BLaER1 treated with 17β-estradiol and CSF1 and Interleukin-3, amounts not matched to agents 10 nM and 100 nM (cell line): ENCODE measurements around the gene SIVA1.

Experiments
- H3K27ac ChIP-seq, 11 experiments: shearing (Covaris generic); formaldehyde crosslinking; 2 replicates each; pipeline ENCODE4 v1.8.1; 2022
- H3K27me3 ChIP-seq, 11 experiments: shearing (Covaris generic); formaldehyde crosslinking; 2 replicates each; pipeline ENCODE4 v1.8.1; 2022
- H3K36me3 ChIP-seq, 11 experiments: shearing (Covaris generic); formaldehyde crosslinking; 2 replicates each; pipeline ENCODE4 v1.8.1; 2022
- H3K4me1 ChIP-seq, 10 experiments: shearing (Covaris generic); formaldehyde crosslinking; 2 replicates each; pipeline ENCODE4 v1.8.1; 2022
- H3K4me2 ChIP-seq, 11 experiments: shearing (Covaris generic); formaldehyde crosslinking; 2 replicates each; pipeline ENCODE4 v1.8.1; 2022
- H3K4me3 ChIP-seq, 10 experiments: shearing (Covaris generic); formaldehyde crosslinking; 2 replicates each; pipeline ENCODE4 v1.8.1; 2022
- H3K9ac ChIP-seq, 11 experiments: shearing (Covaris generic); formaldehyde crosslinking; 2 replicates each; pipeline ENCODE4 v1.8.1; 2022
- H3K9me3 ChIP-seq, 11 experiments: shearing (Covaris generic); formaldehyde crosslinking; replicated peaks in 1 of 11; 2 replicates each; pipeline ENCODE4 v1.8.1; 2022
- H4K20me1 ChIP-seq, 11 experiments: shearing (Covaris generic); formaldehyde crosslinking; 2 replicates each; pipeline ENCODE4 v1.8.1; 2022
- Cebpa-rat ChIP-seq, 11 experiments: shearing (Covaris generic); IDR thresholded peaks; 2 replicates each; pipeline ENCODE4 v1.8.1; 2022

SIVA1 gene

DNA sequence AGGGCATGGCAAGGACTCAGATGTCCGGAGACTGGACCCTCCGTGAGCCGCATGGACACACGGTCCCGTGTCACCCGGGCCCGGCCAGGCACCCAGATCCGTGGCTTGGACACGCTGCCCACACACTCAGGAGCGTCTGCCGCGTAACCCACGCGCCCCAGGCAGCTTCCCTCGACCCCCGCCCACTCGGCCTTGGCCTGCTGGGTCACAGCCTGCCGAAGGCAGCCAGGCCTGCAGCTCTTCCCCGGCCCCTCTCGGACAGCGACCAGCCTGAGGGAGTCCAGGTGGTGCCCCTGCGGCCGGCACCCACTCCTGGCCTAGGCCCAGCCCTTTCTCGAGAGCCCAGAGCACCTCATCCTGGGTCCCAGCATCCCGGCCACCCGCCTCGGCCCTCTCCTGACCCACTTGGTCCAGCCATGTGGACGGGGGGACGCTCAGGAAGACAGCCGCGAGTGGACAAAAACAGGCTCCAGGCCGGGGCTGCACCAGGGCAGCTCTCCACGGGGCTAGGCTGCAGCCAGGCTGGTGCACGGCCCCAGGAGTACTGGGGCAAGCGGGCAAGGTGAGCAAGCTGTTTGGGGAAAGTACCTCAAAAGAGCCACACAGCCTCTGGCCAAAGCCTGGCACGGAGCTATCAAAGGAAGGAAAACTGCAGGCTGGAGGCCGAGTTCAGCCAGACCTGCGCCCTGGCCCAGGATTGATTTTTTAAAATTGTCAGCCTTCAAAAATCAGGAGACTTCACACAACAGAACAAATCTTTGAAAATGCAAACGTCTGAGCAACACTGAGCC lies 36.1 kb downstream of the SIVA1 start:
- Histone ChIP-seq H3K4me3 (peak overlapping the region in 1 of 10 experiments; percentile 35; a peak in 1 of 20 replicates), H3K27me3 (no peaks in the 10 kb centered on the region), H3K4me2 (peak overlapping the region; percentile 83 to 99 (median 95); a peak in 20 of 22 replicates), H3K9me3 (no peaks in the 10 kb centered on the region), H4K20me1 (peaks cover 60 to 100% (median 100%) of the 10 kb centered on the region in 11 experiments), H3K27ac (peak overlapping the region in 10 of 11 experiments; percentile 34 to 89 (median 77); a peak in 12 of 22 replicates), H3K9ac (peak overlapping the region; percentile 44 to 80 (median 69); a peak in 21 of 22 replicates), H3K4me1 (peaks cover 87 to 99% (median 91%) of the 10 kb centered on the region in 10 experiments), H3K36me3 (peaks cover 40 to 91% (median 73%) of the 10 kb centered on the region in 11 experiments)
- TF ChIP-seq Cebpa-rat (IDR thresholded peaks at IDR 0.05): no peak

DNA sequence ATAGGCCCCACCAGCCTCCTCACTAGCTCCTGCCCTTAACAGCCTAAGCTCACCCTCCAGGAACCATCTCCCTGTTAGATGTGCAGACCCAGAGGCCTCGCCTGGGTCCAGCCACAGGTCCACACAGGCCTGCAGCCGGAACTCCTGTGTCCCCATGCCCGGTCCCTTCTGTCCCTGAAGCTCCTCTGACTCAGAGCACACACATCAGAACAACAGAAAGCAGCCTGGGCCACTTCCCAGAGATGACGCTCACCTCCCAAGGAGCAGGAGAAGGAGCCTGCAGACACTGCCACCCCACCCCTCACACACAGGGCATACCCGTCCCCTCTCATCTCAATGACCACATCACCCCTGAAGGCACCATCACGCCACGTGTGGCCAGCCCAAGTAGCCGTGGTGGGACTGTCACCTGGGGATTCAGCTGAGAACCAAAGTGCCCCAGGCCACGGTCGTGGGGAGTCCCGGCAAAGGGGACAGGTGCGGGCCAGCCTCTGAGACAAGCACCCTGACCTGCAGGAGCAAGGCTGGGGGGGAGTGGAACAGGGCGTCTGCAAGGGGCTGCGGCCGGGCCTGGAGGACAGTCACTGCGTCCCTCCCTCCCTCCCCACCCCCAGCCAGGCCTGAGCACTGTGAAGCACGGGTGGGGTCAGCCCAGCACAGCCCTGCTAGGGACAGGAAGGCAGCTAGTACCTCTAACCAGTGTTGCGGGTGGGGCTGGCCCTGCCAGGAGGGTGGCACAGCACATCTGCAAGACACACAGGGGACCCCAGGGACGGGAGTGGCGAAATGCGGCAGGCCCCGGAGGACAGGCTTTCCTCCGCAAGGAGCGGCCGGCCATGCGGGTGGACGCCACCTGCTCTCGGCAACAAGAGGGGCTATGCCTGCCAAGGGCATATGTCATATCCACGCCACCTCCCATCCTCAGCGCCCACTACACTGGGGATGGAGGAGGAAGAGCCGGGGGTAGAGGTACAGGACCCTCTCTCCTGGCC lies 37.1 kb downstream of the SIVA1 start:
- no peaks in the 10 kb centered on the region for H3K27me3 ChIP-seq
- H3K4me3 ChIP-seq: no peak overlapping the region
- peak overlapping the region in 4 of 11 experiments; percentile 2 to 84 (median 80); a peak in 7 of 22 replicates for H3K27ac ChIP-seq
- peaks cover 40 to 81% (median 67%) of the 10 kb centered on the region in 11 experiments for H3K36me3 ChIP-seq
- H3K9me3 ChIP-seq: no peaks in the 10 kb centered on the region
- peak overlapping the region in 9 of 11 experiments; percentile 38 to 100 (median 98); a peak in 16 of 22 replicates for H3K4me2 ChIP-seq
- peaks cover 54 to 100% (median 100%) of the 10 kb centered on the region in 11 experiments for H4K20me1 ChIP-seq
- H3K9ac ChIP-seq: peak overlapping the region in 10 of 11 experiments; percentile 44 to 99 (median 96); a peak in 18 of 22 replicates
- no peak for TF ChIP-seq Cebpa-rat (IDR thresholded peaks at IDR 0.05)
- peaks cover 84 to 93% (median 89%) of the 10 kb centered on the region in 10 experiments for H3K4me1 ChIP-seq

DNA sequence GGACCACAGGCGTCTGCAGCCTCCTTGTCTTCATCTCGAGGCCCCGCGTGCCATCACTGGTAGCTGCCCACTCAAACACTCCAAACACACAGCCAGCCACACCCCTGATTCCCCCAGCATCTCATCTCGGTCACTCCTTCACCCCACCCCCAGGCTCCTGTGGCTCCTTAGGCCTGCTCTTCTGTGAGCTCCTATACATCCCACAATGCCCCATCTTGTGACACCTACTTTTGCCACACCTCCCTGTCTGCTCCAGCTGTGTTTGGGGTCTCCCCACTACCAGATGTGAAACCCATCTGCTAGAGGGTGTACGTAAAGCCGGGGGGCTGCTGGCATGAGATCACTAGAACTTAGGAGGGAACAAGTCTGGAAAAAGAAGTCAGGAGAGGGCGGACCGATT lies 38.5 kb downstream of the SIVA1 start:
- peak overlapping the region; percentile 93 to 100 (median 97); a peak in 17 of 22 replicates for H3K4me2 ChIP-seq
- peaks cover 46 to 88% (median 87%) of the 10 kb centered on the region in 11 experiments for H4K20me1 ChIP-seq
- no peak for TF ChIP-seq Cebpa-rat (IDR thresholded peaks at IDR 0.05)
- peaks cover 40 to 73% (median 60%) of the 10 kb centered on the region in 11 experiments for H3K36me3 ChIP-seq
- no peaks in the 10 kb centered on the region for H3K9me3 ChIP-seq
- H3K27ac ChIP-seq: peak overlapping the region in 4 of 11 experiments; percentile 4 to 36 (median 20); a peak in 3 of 22 replicates
- peak overlapping the region in 10 of 11 experiments; percentile 34 to 99 (median 98); a peak in 16 of 22 replicates for H3K9ac ChIP-seq
- 0 out of 22 replicates have a peak, but pooled peaks cover 0 to 1% (median 0%) of the 10 kb centered on the region in 11 experiments for H3K27me3 ChIP-seq
- H3K4me1 ChIP-seq: peaks cover 78 to 87% (median 83%) of the 10 kb centered on the region in 10 experiments
- H3K4me3 ChIP-seq: no peak overlapping the region

DNA sequence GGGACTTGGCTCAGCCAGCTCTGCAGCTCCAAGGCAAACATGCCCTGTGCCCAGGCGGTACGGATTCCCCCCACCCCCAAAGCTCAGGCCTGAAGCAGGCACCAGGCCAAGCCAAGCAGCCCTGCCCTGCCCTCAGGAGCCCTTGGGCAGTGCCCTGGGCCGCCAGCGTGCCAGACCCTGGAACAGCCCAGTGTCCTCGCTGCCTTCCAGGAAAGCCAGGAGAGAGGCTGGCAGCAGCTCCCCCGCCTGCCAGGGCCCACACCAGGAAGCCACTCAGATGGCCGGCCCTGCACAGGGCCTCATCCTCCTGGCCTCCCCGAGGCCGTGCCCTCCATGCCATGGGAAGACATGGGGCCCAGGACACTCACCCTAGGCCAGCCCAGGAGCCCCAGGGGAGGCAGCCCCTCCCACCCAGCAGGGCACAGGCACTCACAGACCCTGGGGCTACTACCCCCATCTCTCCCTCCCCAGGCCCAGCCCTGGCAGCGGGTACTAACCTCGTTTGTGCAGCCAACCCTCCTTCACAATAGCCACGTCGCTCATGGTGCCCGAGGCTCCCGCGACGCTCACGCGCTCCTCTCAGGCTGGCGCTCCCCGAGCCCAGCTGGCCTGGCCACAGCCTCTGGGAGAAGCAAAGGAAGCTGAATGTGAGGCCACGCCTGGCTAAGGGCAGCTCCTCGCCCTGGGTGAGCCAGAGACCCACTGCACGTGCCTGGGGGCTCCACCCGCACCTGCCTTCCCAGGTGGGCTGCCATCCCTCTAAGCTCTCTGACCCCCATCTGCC lies 39.3 kb downstream of the SIVA1 start:
- Histone ChIP-seq H3K4me3 (peak overlapping the region in 3 of 10 experiments; percentile 4 to 97 (median 5); a peak in 1 of 20 replicates), H3K9ac (peak overlapping the region; percentile 93 to 99 (median 98); a peak in 21 of 22 replicates), H3K27me3 (peaks cover 0 to 10% (median 5%) of the 10 kb centered on the region in 11 experiments; a peak in 8 of 22 replicates), H3K9me3 (no peaks in the 10 kb centered on the region), H3K4me2 (peak overlapping the region; percentile 93 to 100 (median 97)), H4K20me1 (peaks cover 46 to 79% (median 78%) of the 10 kb centered on the region in 11 experiments), H3K36me3 (peaks cover 40 to 65% (median 55%) of the 10 kb centered on the region in 11 experiments), H3K27ac (peak overlapping the region in 9 of 11 experiments; percentile 6 to 96 (median 46); a peak in 14 of 22 replicates), H3K4me1 (peaks cover 78 to 87% (median 83%) of the 10 kb centered on the region in 10 experiments)
- TF ChIP-seq Cebpa-rat (IDR thresholded peaks at IDR 0.05): no peak

DNA sequence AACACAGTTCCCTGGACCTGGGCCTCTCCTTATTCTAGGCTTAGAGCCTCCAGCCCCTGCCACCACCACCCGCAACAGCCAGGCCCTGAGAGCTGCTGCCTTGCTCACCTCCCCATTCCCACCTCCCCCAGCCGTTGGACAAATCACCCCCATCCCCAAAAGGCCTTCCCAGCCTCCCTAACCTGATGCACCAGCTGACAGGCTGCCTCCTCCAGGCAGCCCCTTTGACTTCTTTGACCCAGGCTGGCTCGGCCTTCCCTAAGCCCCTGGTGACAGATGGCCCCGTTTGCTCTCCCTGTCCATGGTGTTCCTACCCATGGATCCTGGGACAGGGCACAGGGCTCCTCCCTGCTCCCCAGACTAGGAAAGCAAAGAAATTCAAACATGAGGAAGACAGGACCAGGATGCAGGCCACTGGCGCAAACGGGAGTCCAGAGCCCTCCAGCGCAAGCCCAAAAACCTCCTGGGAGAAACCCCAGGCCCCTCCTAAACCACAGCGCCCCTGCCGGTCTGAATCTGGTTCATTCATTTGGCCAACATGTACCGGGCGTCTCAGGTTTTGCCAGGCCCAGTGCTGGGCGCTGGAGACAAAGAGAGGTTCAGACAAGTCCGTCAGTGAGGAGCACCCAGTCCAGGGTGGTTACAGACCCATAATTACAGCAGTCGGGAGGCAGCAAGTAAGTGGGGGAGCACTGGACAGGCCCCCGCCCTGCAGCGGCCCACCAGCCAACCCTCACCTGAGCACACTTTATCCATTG lies 40.2 kb downstream of the SIVA1 start:
- peaks cover 0 to 18% (median 13%) of the 10 kb centered on the region in 11 experiments; a peak in 14 of 22 replicates for H3K27me3 ChIP-seq
- H3K9ac ChIP-seq: peak overlapping the region; percentile 93 to 99 (median 98); a peak in 20 of 22 replicates
- peaks cover 46 to 74% (median 70%) of the 10 kb centered on the region in 11 experiments for H4K20me1 ChIP-seq
- peaks cover 39 to 57% (median 48%) of the 10 kb centered on the region in 11 experiments for H3K36me3 ChIP-seq
- peak overlapping the region in 9 of 11 experiments; percentile 6 to 96 (median 49); a peak in 14 of 22 replicates for H3K27ac ChIP-seq
- peak overlapping the region; percentile 93 to 100 (median 97) for H3K4me2 ChIP-seq
- H3K4me1 ChIP-seq: peaks cover 78 to 87% (median 83%) of the 10 kb centered on the region in 10 experiments
- no peaks in the 10 kb centered on the region for H3K9me3 ChIP-seq
- no peak for TF ChIP-seq Cebpa-rat (IDR thresholded peaks at IDR 0.05)
- peak overlapping the region in 9 of 10 experiments; percentile 89 to 100 (median 97); a peak in 18 of 20 replicates for H3K4me3 ChIP-seq

DNA sequence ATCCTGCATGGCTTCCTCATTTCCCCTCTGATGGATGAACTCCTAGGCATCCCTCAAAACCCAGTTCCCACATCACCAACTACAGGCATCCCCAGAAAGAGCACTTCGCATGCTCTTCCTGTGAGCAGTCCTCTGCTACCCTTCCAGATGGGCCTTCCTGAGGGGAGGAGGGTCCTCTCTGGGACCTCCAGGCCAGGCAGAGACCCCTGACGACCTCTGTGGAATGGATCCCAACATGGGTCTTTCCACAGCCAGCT lies 40.7 kb downstream of the SIVA1 start:
- Histone ChIP-seq H3K4me1 (peaks cover 76 to 87% (median 83%) of the 10 kb centered on the region in 10 experiments), H3K27me3 (peaks cover 0 to 23% (median 18%) of the 10 kb centered on the region in 11 experiments; a peak in 14 of 22 replicates), H3K36me3 (peaks cover 35 to 52% (median 43%) of the 10 kb centered on the region in 11 experiments), H3K4me2 (peak overlapping the region; percentile 93 to 100 (median 97)), H3K27ac (peak overlapping the region in 9 of 11 experiments; percentile 88 to 96 (median 93); a peak in 13 of 22 replicates), H3K4me3 (peak overlapping the region; percentile 89 to 100 (median 97)), H4K20me1 (peaks cover 46 to 69% (median 65%) of the 10 kb centered on the region in 11 experiments), H3K9ac (peak overlapping the region; percentile 93 to 99 (median 98)), H3K9me3 (no peaks in the 10 kb centered on the region)
- no peak for TF ChIP-seq Cebpa-rat (IDR thresholded peaks at IDR 0.05)

DNA sequence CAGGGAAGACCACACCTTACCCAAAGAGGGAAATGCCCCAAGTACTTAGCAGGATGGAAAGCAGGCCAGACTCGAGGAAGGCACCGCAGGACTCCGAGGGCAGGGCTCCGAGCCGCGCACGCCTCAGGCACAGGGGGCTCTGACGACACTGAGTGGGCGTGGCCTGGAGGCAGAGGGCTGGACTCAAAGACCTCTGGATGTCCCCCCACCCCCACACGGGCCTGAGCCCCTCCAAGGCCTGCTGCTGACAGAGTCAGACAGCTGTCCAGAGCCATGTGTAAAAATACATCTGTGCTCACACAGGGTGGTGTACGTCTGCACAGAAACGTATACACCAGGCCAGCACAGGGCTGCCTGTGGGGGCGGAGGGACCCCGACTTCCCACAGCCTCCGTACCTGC lies 41.2 kb downstream of the SIVA1 start:
- H3K27ac ChIP-seq: peak overlapping the region; percentile 85 to 96 (median 93); a peak in 21 of 22 replicates

More for the DNA sequence above, 41.2 kb downstream of the SIVA1 start:
- Histone ChIP-seq H3K9me3 (no peaks in the 10 kb centered on the region), H3K4me2 (peak overlapping the region; percentile 93 to 100 (median 97)), H3K4me1 (peaks cover 71 to 85% (median 80%) of the 10 kb centered on the region in 10 experiments), H3K9ac (peak overlapping the region; percentile 93 to 99 (median 98)), H3K36me3 (peaks cover 31 to 47% (median 38%) of the 10 kb centered on the region in 11 experiments), H3K4me3 (peak overlapping the region; percentile 89 to 100 (median 97)), H4K20me1 (peaks cover 46 to 64% (median 60%) of the 10 kb centered on the region in 11 experiments), H3K27me3 (peaks cover 0 to 28% (median 22%) of the 10 kb centered on the region in 11 experiments; a peak in 14 of 22 replicates)
- no peak for TF ChIP-seq Cebpa-rat (IDR thresholded peaks at IDR 0.05)
